Stimulated activated CD4-positive, alpha-beta T cell treated with anti-CD3 and anti-CD28 coated beads, Interleukin-1b, Interleukin-23, amount 100 ng/mL, for 24 hours (primary cell): Measurements from ENCODE around the gene WBP2.
"Not testable (repeated sequence)": the region's sequence is repeated elsewhere in the genome, so short reads cannot be mapped to it uniquely, and the experiment has no call there.

Experiments used
- DNase-seq, 4 experiments: peaks; one replicate each; pipeline ENCODE4 v3.0.0-alpha.2; 2020; ENCODE audit warnings: low read depth in 4 of 4, low spot score in 1 of 4

The WBP2 gene

DNA sequence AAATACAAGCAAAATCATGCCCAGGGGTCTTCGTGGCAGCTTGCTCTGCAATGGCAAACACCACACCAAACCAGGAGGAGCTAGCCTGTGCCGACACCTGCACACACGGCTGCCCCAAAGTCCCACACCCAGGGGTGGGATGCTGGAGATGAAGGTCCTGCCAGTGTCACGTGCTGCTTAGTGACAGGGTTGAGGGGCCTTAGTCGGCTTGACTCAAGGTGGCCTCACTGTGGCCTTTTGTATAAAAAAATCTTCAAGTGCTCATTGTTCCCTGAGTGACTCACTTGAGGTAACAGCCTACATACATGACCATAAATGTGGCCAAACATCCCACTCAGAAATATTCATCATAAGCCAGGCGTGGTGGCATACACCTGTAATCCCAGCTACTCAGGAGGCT, 34.3 kb upstream of the WBP2 start:
- no peak for DNase-seq

GRCh38 chr17:75888484-75888883, 33.3 kb upstream of the WBP2 start:
- no peak for DNase-seq

DNA sequence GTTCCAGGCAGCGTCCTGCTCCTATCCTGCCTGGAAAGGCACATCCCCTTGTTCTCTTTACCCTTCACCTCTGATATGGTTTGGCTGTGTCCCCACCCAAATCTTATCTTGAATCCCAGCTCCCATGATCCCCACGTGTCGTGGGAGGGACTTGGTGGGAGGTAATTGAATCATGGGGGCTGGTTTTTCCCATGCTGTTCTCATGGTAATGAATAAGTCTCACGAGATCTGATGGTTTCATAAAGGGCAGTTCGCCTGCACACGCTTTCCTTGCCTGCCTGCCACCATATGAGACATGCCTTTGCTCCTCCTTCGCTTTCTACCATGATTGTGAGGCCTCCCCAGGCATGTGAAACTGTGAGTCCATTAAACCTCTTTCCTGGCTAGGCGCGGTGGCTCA, 30.7 kb upstream of the WBP2 start:
- not testable (repeated sequence) for DNase-seq

DNA sequence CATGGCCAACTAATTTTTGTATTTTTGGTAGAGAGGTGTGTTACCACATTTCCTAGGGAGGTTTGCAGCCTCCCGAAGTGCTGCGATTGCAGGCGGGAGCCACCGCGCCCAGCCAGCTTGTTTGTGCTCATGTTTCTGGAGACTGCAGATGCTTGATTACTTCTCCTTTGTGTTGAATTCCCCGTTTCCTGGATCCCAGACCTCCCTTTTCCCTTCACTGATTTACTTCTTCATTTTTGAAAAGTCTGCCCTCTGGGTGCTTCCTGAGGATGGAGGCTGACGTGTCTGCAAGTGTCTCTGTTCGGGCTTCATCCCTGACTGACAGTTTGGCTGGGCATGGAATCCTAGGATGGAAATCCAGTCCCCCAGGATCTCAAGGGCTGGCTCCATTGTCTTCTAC, 30.3 kb upstream of the WBP2 start:
- DNase-seq = no peak

DNA sequence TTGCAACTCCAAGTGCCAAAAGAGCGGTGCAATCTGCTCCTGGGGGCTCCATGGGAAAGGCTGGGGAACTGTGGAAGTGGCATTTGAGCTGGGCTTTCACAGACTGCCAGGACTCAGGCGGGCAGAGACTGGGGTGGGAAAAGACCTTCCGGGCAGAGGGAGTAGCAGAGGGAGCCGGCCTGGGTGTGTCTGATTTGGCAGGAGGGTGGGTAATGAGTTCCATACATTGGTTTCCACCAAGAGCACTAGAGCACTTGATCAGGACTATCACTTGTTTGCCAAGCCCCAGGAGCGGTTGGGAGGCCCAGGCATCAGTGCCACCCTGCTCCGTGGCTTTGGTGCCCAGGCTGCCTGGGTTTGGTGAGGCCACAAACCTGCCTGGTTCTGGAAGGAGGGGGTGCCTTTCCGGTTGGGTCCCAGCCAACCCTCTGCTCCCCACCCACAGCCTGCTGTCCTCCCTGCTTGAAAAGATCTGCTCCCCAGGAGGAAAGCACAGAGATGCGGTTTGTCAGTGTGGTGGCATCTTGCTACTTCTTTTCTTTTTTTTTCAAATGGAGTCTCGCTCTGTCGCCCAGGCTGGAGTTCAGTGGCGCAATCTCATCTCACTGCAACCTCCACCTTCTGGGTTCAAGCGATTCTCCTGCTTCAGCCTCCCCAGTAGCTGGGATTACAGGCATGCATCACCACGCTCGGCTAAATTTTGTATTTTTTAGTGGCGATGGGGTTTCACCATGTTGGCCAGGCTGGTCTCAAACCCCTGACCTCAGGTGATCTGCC, 26.7 kb upstream of the WBP2 start:
- DNase-seq = no peak

DNA sequence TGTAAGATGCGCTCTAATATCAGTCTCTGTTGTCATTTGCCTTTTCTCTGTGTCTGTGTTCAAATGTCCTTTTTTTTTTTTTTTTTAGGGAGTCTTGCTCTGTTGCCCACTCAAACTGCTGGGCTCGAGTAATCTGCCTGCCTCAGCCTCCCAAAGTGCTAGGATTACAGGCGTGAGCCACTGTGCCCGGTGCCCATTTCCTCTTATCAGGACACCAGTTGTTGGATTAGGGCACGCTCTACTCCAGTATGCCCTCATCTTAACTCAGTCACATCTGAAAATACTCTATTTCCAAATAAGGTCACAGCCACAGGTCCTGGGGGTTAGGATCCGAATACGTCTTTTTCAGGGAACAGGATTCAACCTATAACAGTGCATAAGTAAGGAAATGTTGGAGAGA, 25.1 kb upstream of the WBP2 start:
- DNase-seq = no peak

DNA sequence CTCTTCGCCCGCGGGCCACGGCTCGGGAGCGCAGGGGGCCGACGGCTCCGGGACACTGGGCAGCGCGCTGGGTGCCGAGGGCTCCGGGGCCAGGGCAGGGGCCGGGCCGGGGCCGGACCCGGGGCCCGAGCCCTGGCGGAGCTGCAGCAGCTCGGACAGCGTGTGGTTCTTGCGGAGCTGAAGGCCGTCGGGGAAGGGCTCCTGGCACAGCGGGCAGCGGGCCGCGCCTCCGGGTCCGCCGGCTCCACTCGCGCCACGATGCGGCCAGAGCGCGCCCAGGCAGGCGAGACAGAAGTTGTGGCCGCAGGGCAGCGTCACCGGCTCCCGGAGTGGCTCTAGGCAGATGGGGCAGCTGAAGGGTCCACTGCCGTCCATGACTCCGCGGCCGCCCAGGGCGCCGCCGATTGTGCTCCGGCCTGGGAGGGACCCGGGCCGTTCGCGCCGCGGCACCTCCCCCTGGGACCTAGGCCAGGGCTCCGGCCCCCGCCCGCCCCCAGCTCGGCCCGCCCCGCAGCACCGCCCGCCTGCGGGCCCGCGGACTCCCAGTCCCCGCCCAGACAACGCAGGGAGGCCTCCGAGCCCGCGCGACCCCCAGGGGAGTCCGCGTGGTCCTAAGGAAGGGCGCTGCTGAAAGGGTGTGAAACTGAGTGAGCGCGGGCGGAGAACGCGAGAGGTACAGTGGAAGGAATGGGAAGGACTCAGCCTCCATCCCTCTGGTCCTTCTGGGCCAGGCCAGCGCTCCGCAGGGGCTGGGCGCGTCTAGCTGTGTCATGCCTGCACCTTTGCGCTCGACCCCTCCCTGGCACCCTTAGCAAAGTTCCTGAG, 23.3 kb upstream of the WBP2 start, which contains the start of gene TRIM47:
TRIM47 (minus strand) TSS at position 408 of the 825 bp plus-strand sequence; CDS start at position 375, 33 bp downstream.
- DNase-seq = no peak

DNA sequence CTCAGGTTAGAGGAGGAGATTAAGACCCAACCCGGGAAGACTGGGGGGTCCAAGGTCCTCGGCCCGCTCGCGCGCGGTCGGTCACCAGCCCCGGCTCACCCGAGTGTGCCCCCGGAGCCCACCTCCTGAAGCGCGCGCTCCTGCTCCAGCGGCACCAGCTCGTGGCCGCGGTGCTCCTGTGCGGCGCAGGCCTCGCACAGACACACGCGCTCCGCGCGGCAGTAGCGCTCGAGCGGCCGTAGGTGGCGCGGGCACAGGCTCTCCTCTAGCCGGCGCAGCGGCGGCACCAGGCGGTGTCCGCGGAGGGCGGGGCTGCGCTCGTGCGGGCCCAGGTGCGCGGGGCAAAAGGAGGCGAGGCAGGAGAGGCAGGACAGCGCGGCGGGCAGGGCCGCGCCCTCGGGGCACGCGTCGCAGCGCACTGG, 22.6 kb upstream of the WBP2 start:
- DNase-seq = peak in 3 of 4 experiments; percentile 37 to 62 (median 39)

- DNase-seq = peak in 1 of 4 experiments; percentile 42
Measured at GRCh38 chr17:75876938-75877751, 22.0 kb upstream of the WBP2 start.

DNA sequence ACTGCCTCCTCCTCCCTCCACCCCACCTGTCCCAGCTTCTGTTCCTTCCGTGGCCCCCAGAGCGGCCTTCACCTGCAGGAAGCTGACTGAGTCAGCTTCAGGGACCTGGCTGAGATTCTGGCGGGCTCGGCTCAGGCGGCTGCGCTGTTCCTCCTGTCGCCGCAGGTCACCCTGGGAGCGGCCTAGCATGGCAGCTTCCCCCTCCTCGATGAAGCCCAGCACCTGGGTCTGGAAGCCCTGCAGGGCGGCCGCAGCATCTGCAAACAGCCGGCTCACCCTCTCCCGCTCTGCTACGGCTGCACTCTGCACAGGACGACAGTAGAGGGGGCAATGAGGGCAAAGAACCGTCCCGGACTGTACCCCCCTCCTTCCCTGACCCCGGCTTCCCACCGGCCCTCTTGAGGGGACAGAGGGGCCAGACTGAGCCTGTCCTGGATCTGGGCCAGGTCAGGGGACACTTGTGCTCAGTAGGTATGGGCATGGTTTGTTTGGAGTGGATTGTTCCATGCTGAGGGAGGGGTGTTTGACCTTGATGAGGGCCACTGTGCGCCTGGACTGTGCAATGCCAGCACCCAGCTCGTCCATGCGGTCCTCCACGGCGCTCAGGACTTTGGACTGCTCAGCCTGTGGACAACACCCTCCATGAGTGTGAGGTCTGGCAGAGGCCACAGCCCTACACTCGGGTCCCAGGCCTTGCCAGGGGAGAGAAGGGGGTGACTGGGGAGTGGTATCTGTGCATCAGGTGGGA, 21.2 kb upstream of the WBP2 start:
- DNase-seq = peak in 3 of 4 experiments; percentile 29 to 66 (median 58)

DNA sequence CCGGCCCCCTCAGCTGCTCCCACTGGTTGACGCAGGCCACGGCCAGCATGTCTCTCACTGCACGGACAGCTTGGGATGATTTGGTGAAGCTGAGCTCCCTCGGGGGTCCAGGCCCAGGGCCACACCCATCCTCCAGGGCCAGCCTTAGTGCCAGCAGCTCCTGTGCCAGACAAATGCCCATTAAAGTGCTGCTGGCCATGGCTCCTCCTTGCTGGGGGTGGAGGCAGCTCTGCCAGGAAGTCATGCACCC, 20.7 kb upstream of the WBP2 start:
- DNase-seq = no peak

DNA sequence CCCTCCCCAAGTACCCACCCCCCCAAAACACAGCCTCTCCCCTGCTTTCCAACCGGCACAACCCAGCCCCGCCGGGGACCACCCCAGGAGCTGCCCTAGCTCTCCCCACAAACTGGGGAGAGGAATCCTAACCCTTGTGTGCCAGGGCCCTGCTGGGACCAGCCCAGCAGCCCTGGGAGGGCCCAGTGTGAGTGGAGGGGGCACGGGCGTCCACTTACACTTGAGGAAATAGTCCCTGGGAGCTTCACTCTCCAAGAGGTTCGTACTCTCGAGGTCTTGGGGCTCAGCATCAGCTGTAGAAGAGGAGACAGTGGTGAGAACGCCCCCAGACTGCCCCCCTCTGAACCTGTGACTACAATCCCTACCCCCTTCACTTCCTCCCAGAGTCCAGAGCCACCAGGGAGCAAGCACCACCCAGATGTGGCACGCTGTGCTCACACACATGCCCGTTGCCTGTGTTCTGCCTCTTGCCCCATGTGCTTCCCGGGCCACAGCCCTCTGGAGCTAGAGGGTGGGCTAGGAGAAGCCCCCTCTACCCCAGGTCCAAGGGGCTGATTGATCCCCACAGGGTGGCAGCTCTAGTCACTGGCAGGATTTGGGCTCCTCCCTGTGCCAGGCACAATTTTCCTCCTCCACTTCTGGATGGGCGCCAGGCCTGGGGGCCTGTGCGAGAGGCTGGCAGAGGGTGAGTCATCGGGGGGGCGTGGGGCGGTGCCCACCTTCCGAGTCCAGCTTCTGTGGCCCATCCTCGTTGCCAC, 20.2 kb upstream of the WBP2 start:
- no peak for DNase-seq

DNA sequence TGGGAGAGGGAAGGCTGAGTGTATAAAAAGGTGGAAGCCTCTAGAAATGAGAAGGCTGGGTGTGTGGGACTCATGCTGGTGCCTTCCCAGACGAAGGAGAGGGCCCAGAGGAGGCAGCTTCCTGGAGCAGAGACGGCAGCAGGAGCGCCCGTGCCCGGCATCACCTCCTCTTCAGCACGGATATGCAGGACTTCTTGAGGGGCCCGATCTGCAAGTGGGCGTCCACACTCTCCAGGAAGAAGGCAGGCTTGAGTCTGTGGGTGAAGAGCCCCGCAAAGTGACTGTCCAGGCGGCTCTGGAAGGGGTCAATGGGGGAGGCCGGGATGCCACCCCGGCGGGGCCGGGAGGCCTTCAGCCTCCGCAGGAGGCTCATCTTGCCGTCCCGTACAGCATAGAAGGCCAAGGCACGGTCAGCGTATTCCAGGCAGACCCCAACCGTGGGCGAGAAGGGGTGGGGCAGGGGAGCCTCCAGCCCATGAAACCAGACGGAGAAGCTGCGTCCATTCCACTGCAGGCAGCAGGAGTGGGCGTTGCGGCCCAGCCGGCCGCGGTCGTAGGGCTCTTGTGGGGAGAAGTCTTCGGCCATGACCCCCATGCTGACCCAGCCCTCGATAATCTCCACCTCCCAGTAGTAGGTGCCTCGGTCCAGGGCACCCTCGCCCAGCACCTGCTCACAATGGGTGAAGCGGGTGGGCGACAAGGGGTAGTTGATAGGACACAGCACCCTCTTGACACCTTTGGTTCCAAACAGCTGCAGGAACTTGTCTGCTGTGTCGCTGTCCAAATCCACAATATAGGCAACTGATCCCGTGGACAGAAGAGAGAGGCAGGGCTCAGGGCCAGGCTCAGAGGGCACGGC, 19.4 kb upstream of the WBP2 start:
- no peak for DNase-seq

DNA sequence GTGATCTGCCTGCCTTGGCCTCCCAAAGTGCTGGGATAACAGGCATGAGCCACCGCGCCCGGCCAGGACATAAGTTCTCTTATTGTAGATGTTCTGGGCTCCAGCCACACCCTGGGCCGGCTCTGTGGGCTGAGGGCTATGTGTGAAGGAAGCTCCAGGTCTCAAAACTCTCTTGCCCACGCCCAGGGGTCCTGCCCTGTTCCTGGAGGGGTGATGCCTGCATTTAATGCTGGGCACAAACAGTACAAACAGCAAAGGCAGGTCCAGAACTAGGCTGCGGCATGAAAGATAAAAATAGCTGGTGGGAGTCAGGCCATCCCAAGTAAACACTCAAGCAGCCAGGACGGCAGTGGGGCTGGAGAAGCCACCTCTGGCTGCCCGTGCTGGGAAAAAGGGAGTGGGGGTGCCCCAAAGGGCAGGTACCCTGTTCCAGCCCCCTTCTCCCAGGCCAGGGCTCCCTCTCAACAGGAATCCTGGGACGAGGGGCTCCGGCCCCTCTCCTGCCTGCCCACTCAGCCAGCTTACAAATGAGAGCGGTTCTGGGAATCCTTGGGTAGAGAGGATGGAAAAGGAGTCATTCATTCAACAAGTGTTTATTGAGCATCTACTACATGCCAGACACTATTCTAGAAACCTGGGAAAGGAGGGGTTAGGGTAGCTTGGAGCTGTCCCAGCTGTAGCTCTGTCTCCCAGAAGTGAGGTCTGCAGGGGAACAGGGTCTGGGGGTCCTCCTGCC, 18.6 kb upstream of the WBP2 start:
- DNase-seq = no peak

- no peak for DNase-seq
Measured at GRCh38 chr17:75872434-75873351, 17.6 kb upstream of the WBP2 start.

DNA sequence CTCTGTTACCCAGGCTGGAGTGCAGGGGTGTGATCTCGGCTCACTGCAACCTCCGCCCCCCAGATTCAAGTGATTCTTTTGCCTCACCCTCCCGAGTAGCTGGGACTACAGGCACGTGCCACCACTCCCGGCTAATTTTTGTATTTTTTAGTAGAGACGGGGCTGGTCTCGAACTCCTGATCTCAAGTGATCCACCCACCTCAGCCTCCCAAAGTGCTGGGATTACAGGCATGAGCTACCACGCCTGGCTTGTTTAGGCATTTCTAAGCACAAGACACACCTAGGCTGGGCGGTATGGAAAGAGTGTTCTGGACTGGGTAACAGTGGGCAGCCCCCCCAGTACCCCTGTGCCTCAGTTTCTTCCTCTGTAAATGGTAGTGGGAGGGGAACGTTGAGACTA, 15.1 kb upstream of the WBP2 start:
- not testable (repeated sequence) for DNase-seq

DNA sequence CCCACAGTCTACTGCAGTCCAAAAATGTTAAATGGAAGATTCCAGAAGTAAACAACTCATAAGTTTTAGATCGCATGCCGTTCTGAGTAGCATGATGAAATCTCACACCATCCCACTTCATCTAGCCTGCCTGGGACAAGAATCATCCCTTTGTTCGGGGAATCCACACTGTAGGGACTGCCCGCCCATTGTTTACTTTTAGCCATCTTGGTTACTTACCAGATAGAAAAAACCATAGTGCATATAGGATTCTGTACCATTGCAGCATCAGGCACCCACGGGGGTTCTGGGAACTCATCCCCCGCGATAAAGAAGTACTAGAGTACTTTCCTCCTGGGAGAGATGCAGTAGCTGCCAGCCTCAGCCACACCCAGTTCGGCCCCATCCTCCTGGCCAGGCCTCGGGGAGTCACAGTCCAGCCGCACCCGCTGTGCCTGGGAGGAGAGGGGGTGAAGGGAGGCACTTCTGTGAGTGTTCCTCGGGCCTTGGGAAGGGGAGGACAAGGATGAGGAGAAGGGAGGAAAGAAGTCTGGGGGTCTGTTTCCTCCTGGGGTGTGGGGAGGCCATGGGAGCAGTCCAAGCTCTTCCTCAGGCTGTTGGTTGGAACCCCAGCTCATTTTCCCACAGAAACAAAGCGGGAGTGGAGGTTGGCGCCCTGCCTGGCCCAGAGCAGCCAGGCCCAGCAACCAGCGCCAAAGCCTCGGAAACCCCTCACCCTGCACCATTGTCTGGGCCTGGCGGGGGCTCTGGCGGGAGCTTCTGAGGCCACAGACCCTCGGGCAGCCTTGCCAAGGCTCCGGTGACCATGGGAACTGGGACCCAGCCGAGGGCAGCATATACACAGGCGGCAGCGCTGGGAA, 14.4 kb upstream of the WBP2 start:
- no peak for DNase-seq
